ENCODE measurements around the gene B9D1. TPM values are rescaled to one million over a fixed set of nuclear protein-coding genes. Genes with fewer than 3 reads are reported as not detected.

B9D1 gene
- polyA plus RNA-seq, 3 donors, result 1.0 TPM; not detected in 2

DNA sequence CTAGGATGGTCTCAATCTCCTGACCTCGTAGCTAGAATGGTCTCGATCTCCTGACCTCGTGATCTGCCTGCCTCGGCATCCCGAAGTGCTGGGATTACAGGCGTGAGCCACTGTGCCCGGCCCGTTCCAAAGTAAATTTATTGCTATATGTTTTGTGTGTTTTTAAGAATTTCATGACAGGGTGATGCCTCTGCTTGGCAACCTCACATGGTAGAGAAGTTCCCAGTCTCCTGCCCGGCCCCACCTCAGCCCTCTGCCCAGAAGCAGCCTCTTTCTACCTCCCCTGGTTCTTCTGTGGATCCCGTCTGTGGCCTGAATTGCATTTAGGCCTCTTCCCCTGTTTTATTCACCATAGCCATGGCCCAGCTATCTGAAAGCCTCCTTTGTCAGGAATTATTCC, 55.0 kb downstream of the B9D1 start:
- peaks cover 45 to 62% of the 10 kb centered on the region in 2 donors for H3K27me3 ChIP-seq (ENCODE audit: control insufficient read depth in 2 of 2, insufficient read depth in 2 of 2, low read length in 2 of 2)
- TF ChIP-seq CTCF (IDR thresholded peaks at IDR 0.05), result no peak
- peaks cover 59 to 60% of the 10 kb centered on the region in 2 donors for H3K4me1 ChIP-seq (ENCODE audit: control insufficient read depth in 1 of 2, insufficient read depth in 2 of 2, low read length in 2 of 2)
- DNase-seq, result no peak
- whole genome bisulfite sequencing (ENCODE audit: insufficient coverage), result 100% methylated on average over 4 of the region's 10 CpGs
- Mint-ChIP-seq H3K4me3 (peak overlapping the region in 1 of 2 donors; percentile 84), H3K36me3 (peaks cover 11 to 25% of the 10 kb centered on the region in 2 donors), H3K9me3 (peaks cover 0 to 19% (median 3%) of the 10 kb centered on the region in 7 donors), H3K27ac (peak overlapping the region in 3 of 7 donors; percentile 32 to 74 (median 53)), H3K27me3 (ENCODE audit: low read depth in 3 of 3) (peaks cover 76 to 87% (median 81%) of the 10 kb centered on the region in 3 donors), H3K4me1 (peaks cover 64% of the 10 kb centered on the region)
- H3K4me2 ChIP-seq (replicated peaks; ENCODE audit: extremely low read depth, low read length, poor library complexity, severe bottlenecking), result no peak overlapping the region
- peaks cover 24% of the 10 kb centered on the region for H4K20me1 ChIP-seq (ENCODE audit: insufficient read depth, low read length)
- no peaks in the 10 kb centered on the region for H3K79me2 ChIP-seq (ENCODE audit: insufficient read depth, low read length)
- no peaks in the 10 kb centered on the region for H3K36me3 ChIP-seq (replicated peaks in 1 of 2; ENCODE audit: control insufficient read depth in 1 of 2, insufficient read depth in 2 of 2, low read length in 2 of 2)
- H2AFZ ChIP-seq (ENCODE audit: insufficient read depth, low read depth, low read length, poor library complexity, severe bottlenecking), result no peak overlapping the region
- no peaks in the 10 kb centered on the region for H3K9me3 ChIP-seq (replicated peaks in 1 of 2; ENCODE audit: control insufficient read depth in 1 of 2, insufficient read depth in 1 of 2, low read length in 2 of 2)
- no peak overlapping the region for H3K4me3 ChIP-seq (replicated peaks in 1 of 3; ENCODE audit: low read depth in 2 of 3, low read length in 3 of 3)
- no peak overlapping the region for H3K27ac ChIP-seq (ENCODE audit: low read depth in 1 of 2, low read length in 2 of 2)
- intact Hi-C loops (cut with micrococcal nuclease), result no loop called here
- H3K9ac ChIP-seq (ENCODE audit: insufficient read depth, low read length, poor library complexity, severe bottlenecking), result no peak overlapping the region

DNA sequence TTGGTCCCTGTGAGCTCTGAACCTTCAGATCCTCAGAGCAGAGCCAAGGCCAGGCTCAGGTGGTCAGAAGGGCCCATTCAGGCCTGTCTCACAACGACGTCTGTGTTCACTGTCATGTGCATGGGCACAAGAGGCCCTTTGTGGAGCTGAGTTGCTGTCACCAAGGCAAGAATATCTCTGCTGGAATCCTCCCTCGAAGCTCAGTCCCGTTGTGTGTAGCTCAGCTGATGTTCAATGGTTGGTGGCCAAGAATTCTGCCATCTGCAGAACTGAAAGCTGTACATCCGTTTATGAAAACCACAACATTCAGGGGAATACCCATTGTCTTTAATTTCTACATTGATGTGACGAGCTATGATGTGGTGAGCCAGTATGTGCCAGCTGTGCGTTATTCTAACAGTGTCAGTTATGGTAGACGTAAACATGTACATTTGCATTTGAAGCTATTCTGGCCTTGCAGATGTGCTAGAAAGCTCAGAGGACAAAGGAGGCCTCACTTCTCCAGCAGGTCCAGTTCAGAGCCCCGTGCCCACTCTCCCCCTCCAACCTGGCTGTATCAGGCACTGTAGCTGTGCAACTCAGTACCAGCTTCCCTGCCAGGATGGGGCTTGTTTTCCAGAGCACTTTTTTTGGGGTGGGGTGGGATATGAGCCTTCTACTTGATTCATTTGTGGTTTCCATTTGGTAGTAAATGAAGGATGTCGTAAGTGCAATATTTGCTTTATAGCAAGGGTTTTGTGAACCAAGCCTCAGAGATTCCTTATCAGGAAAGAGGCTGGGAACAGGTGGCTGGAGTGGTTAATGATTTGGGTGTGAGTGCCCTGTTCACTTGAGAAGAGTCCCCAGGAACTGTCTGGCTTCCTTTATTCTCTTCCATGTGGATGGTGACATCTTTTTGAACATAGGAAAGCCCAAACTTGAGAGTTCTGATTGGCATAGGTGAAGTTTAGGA, 56.1 kb downstream of the B9D1 start:
- peaks cover 54% of the 10 kb centered on the region for H3K4me1 Mint-ChIP-seq
- peaks cover 0 to 14% (median 3%) of the 10 kb centered on the region in 7 donors for H3K9me3 Mint-ChIP-seq
- peak overlapping the region; percentile 76 to 96 (median 91) for H3K27ac Mint-ChIP-seq
- Histone ChIP-seq H3K4me3 (replicated peaks in 1 of 3; ENCODE audit: low read depth in 2 of 3, low read length in 3 of 3) (no peak overlapping the region), H3K27ac (ENCODE audit: low read depth in 1 of 2, low read length in 2 of 2) (peak overlapping the region; percentile 17 to 39), H3K4me2 (replicated peaks; ENCODE audit: extremely low read depth, low read length, poor library complexity, severe bottlenecking) (peak overlapping the region; percentile 10), H3K4me1 (ENCODE audit: control insufficient read depth in 1 of 2, insufficient read depth in 2 of 2, low read length in 2 of 2) (peaks cover 50 to 51% of the 10 kb centered on the region in 2 donors), H3K27me3 (ENCODE audit: control insufficient read depth in 2 of 2, insufficient read depth in 2 of 2, low read length in 2 of 2) (peaks cover 45 to 65% of the 10 kb centered on the region in 2 donors), H2AFZ (ENCODE audit: insufficient read depth, low read depth, low read length, poor library complexity, severe bottlenecking) (no peak overlapping the region), H3K9me3 (replicated peaks in 1 of 2; ENCODE audit: control insufficient read depth in 1 of 2, insufficient read depth in 1 of 2, low read length in 2 of 2) (no peaks in the 10 kb centered on the region), H3K79me2 (ENCODE audit: insufficient read depth, low read length) (no peaks in the 10 kb centered on the region), H3K9ac (ENCODE audit: insufficient read depth, low read length, poor library complexity, severe bottlenecking) (no peak overlapping the region), H4K20me1 (ENCODE audit: insufficient read depth, low read length) (peaks cover 24% of the 10 kb centered on the region), H3K36me3 (replicated peaks in 1 of 2; ENCODE audit: control insufficient read depth in 1 of 2, insufficient read depth in 2 of 2, low read length in 2 of 2) (no peaks in the 10 kb centered on the region)
- peak; percentile 83 to 89 (median 88) for DNase-seq
- H3K36me3 Mint-ChIP-seq, result peaks cover 11 to 22% of the 10 kb centered on the region in 2 donors
- peaks cover 80 to 90% (median 82%) of the 10 kb centered on the region in 3 donors for H3K27me3 Mint-ChIP-seq (ENCODE audit: low read depth in 3 of 3)
- TF ChIP-seq CTCF (IDR thresholded peaks at IDR 0.05), result no peak
- intact Hi-C loops (cut with micrococcal nuclease), result no loop called here
- 9% methylated on average over 6 of the region's 10 CpGs for WGBS (ENCODE audit: insufficient coverage)
- peak overlapping the region in 1 of 2 donors; percentile 85 for H3K4me3 Mint-ChIP-seq
